Activated CD4-positive, alpha-beta T cell treated with anti-CD3 and anti-CD28 coated beads for 36 hours (primary cell): ENCODE results near the gene TP63. TPM values are rescaled to one million over a fixed set of nuclear protein-coding genes. Genes with fewer than 3 reads are reported as not detected.

ENCODE experiments used
- ATAC-seq: fragments of 200-7000 bp; cut with Tn5 transposase; one replicate; pipeline ENCODE4 v1.10.0; 2021; ENCODE audit warnings: mild to moderate bottlenecking, moderate library complexity
- CTCF ChIA-PET: fragments of 350-600 bp; sonication (Branson Sonifier 250); formaldehyde crosslinking; loops from one replicate; lab custom pipeline; 2021; ENCODE audit warnings: antibody characterized with exemption; lab: Charles Lee
- POLR2A ChIA-PET: fragments of 350-600 bp; sonication (Branson Sonifier 250); formaldehyde crosslinking; loops from one replicate; lab custom pipeline; 2021; ENCODE audit warnings: antibody characterized with exemption, inconsistent platforms; lab: Charles Lee
- DNase-seq: peaks from one replicate; pipeline ENCODE4 v3.0.0-alpha.2; 2020
- H3K27ac Mint-ChIP-seq: one replicate; pipeline ENCODE4 v1.8.0; 2021; ENCODE audit warnings: mixed read lengths
- H3K27me3 Mint-ChIP-seq: one replicate; pipeline ENCODE4 v1.8.0; 2021; ENCODE audit warnings: mixed read lengths
- H3K36me3 Mint-ChIP-seq: one replicate; pipeline ENCODE4 v1.8.0; 2021; ENCODE audit warnings: low read depth, mixed read lengths
- H3K4me1 Mint-ChIP-seq: one replicate; pipeline ENCODE4 v1.8.0; 2021; ENCODE audit warnings: mixed read lengths
- H3K4me3 Mint-ChIP-seq: one replicate; pipeline ENCODE4 v1.8.0; 2021; ENCODE audit warnings: mild to moderate bottlenecking, moderate library complexity, mixed read lengths
- H3K9me3 Mint-ChIP-seq: one replicate; pipeline ENCODE4 v1.8.0; 2021; ENCODE audit warnings: low read depth, mixed read lengths
- intact Hi-C, 2 experiments: fragments of 100-400 bp; cut with DNase I in 1 of 2; cut with micrococcal nuclease in 1 of 2; formaldehyde crosslinking; loops; one replicate each; pipeline versions ENCODE4 v1.14.2 to v1.15.1; 2022 to 2024; cut with DNase I, micrococcal nuclease
- total RNA-seq, 2 experiments: library from RNA; stranded (reverse); gene quantifications; one replicate each; pipeline ENCODE4 v1.2.3, GENCODE V29; 2021

TP63 gene
- total RNA-seq, 2 experiments from 2014 or later: 0.33 to 0.46 TPM

- DNase-seq (no peak), ATAC-seq (peak; percentile 76)
- no peak overlapping the region for H3K4me3 Mint-ChIP-seq
- H3K4me1 Mint-ChIP-seq: peaks cover 25% of the 10 kb centered on the region
- ChIA-PET CTCF (interaction anchor here (0.7 kb wide), 1 partner anchor 113 kb away, joined by 4 read pairs; no protein-coding TSS in a partner anchor), POLR2A (no interaction called here)
- intact Hi-C loops: no loop called here
- H3K36me3 Mint-ChIP-seq: no peaks in the 10 kb centered on the region
- H3K9me3 Mint-ChIP-seq: no peaks in the 10 kb centered on the region
- peaks cover 4% of the 10 kb centered on the region for H3K27me3 Mint-ChIP-seq
- H3K27ac Mint-ChIP-seq: no peak overlapping the region
Measured at GRCh38 chr3:189684317-189684716, 53.1 kb downstream of the TP63 start.

- no peak overlapping the region for H3K4me3 Mint-ChIP-seq
- no peak overlapping the region for H3K27ac Mint-ChIP-seq
- no peaks in the 10 kb centered on the region for H3K9me3 Mint-ChIP-seq
- DNase-seq (no peak), ATAC-seq (no peak)
- ChIA-PET CTCF (no interaction called here), POLR2A (no interaction called here)
- intact Hi-C loops: loop anchor here in 1 of 2 experiments (5.0 kb wide), 1 partner anchor 413 kb away; no protein-coding TSS in a partner anchor
- peaks cover 25% of the 10 kb centered on the region for H3K4me1 Mint-ChIP-seq
- H3K36me3 Mint-ChIP-seq: no peaks in the 10 kb centered on the region
- H3K27me3 Mint-ChIP-seq: peaks cover 4% of the 10 kb centered on the region
Measured at GRCh38 chr3:189685291-189685690, 54.1 kb downstream of the TP63 start.

GRCh38 chr3:189685860-189686259 is 54.7 kb downstream of the TP63 start:
- H3K27me3 Mint-ChIP-seq: peaks cover 4% of the 10 kb centered on the region
- CTCF ChIA-PET: no interaction called here
- intact Hi-C loops: loop anchor here in 1 of 2 experiments (5.0 kb wide), 1 partner anchor 414 kb away; no protein-coding TSS in a partner anchor
- no peaks in the 10 kb centered on the region for H3K9me3 Mint-ChIP-seq
- H3K4me3 Mint-ChIP-seq: no peak overlapping the region
- ATAC-seq (peak; percentile 45), DNase-seq (peak; percentile 8)
- H3K27ac Mint-ChIP-seq: no peak overlapping the region
- no peaks in the 10 kb centered on the region for H3K36me3 Mint-ChIP-seq
- peaks cover 25% of the 10 kb centered on the region for H3K4me1 Mint-ChIP-seq
- POLR2A ChIA-PET: no interaction called here

- no peak overlapping the region for H3K4me3 Mint-ChIP-seq
- no peak overlapping the region for H3K27ac Mint-ChIP-seq
- H3K27me3 Mint-ChIP-seq: peaks cover 4% of the 10 kb centered on the region
- DNase-seq (no peak), ATAC-seq (no peak)
- POLR2A ChIA-PET: no interaction called here
- peaks cover 25% of the 10 kb centered on the region for H3K4me1 Mint-ChIP-seq
- H3K36me3 Mint-ChIP-seq: no peaks in the 10 kb centered on the region
- CTCF ChIA-PET: interaction anchor here (0.9 to 1.9 kb wide), 2 partner anchors 12 to 253 kb away, joined by 4 to 5 read pairs; no protein-coding TSS in a partner anchor
- intact Hi-C loops: loop anchor here in 1 of 2 experiments (5.0 kb wide), 1 partner anchor 415 kb away; no protein-coding TSS in a partner anchor
- H3K9me3 Mint-ChIP-seq: no peaks in the 10 kb centered on the region
Measured at GRCh38 chr3:189687475-189687874, 56.3 kb downstream of the TP63 start.

GRCh38 chr3:189688262-189688661 is 57.1 kb downstream of the TP63 start:
- H3K27ac Mint-ChIP-seq: no peak overlapping the region
- ChIA-PET POLR2A (no interaction called here), CTCF (interaction anchor here (1.9 kb wide), 1 partner anchor 11 kb away, joined by 5 read pairs; no protein-coding TSS in a partner anchor)
- no peaks in the 10 kb centered on the region for H3K9me3 Mint-ChIP-seq
- peaks cover 4% of the 10 kb centered on the region for H3K27me3 Mint-ChIP-seq
- intact Hi-C loops: loop anchor here in 1 of 2 experiments (5.0 kb wide), 1 partner anchor 416 kb away; no protein-coding TSS in a partner anchor
- H3K36me3 Mint-ChIP-seq: no peaks in the 10 kb centered on the region
- H3K4me1 Mint-ChIP-seq: peaks cover 25% of the 10 kb centered on the region
- no peak for ATAC-seq
- H3K4me3 Mint-ChIP-seq: no peak overlapping the region
- no peak for DNase-seq

- DNase-seq: no peak
- H3K9me3 Mint-ChIP-seq: no peaks in the 10 kb centered on the region
- CTCF ChIA-PET: no interaction called here
- H3K27me3 Mint-ChIP-seq: no peaks in the 10 kb centered on the region
- peaks cover 13% of the 10 kb centered on the region for H3K4me1 Mint-ChIP-seq
- H3K4me3 Mint-ChIP-seq: no peak overlapping the region
- H3K36me3 Mint-ChIP-seq: no peaks in the 10 kb centered on the region
- no peak for ATAC-seq
- POLR2A ChIA-PET: no interaction called here
- intact Hi-C loops: loop anchor here in 1 of 2 experiments (5.0 kb wide), 1 partner anchor 417 kb away; no protein-coding TSS in a partner anchor
- no peak overlapping the region for H3K27ac Mint-ChIP-seq
Measured at GRCh38 chr3:189689625-189690024, 58.4 kb downstream of the TP63 start.

- no peak overlapping the region for H3K27ac Mint-ChIP-seq
- POLR2A ChIA-PET: no interaction called here
- no peaks in the 10 kb centered on the region for H3K9me3 Mint-ChIP-seq
- no peak overlapping the region for H3K4me3 Mint-ChIP-seq
- no peaks in the 10 kb centered on the region for H3K27me3 Mint-ChIP-seq
- no peaks in the 10 kb centered on the region for H3K36me3 Mint-ChIP-seq
- intact Hi-C loops: no loop called here
- peaks cover 9% of the 10 kb centered on the region for H3K4me1 Mint-ChIP-seq
- CTCF ChIA-PET: interaction anchor here (0.6 to 0.8 kb wide), 2 partner anchors 99 to 457 kb away, joined by 3 to 4 read pairs; no protein-coding TSS in a partner anchor
- ATAC-seq (no peak), DNase-seq (no peak)
Measured at GRCh38 chr3:189690237-189690636, 59.0 kb downstream of the TP63 start.

- intact Hi-C loops: no loop called here
- Mint-ChIP-seq H3K4me1 (peaks cover 6% of the 10 kb centered on the region), H3K9me3 (no peaks in the 10 kb centered on the region), H3K4me3 (no peak overlapping the region), H3K36me3 (no peaks in the 10 kb centered on the region), H3K27ac (no peak overlapping the region), H3K27me3 (no peaks in the 10 kb centered on the region)
- DNase-seq (no peak), ATAC-seq (no peak)
- ChIA-PET CTCF (interaction anchor here (0.6 to 0.8 kb wide), 2 partner anchors 99 to 457 kb away, joined by 3 to 4 read pairs; no protein-coding TSS in a partner anchor), POLR2A (no interaction called here)
Measured at GRCh38 chr3:189690672-189691071, 59.5 kb downstream of the TP63 start.

GRCh38 chr3:189695400-189695799 is 64.2 kb downstream of the TP63 start:
- Mint-ChIP-seq H3K4me3 (no peak overlapping the region), H3K27ac (no peak overlapping the region), H3K27me3 (peaks cover 2% of the 10 kb centered on the region), H3K4me1 (no peaks in the 10 kb centered on the region), H3K9me3 (no peaks in the 10 kb centered on the region), H3K36me3 (no peaks in the 10 kb centered on the region)
- CTCF ChIA-PET: no interaction called here
- POLR2A ChIA-PET: no interaction called here
- intact Hi-C loops: no loop called here
- DNase-seq: no peak
- no peak for ATAC-seq

GRCh38 chr3:189698811-189699210 is 67.6 kb downstream of the TP63 start:
- DNase-seq (no peak), ATAC-seq (no peak)
- H3K4me1 Mint-ChIP-seq: no peaks in the 10 kb centered on the region
- H3K36me3 Mint-ChIP-seq: no peaks in the 10 kb centered on the region
- ChIA-PET POLR2A (no interaction called here), CTCF (interaction anchor here (0.5 to 0.9 kb wide), 3 partner anchors 16 to 1412 kb away, joined by 3 read pairs; no protein-coding TSS in a partner anchor)
- no peak overlapping the region for H3K4me3 Mint-ChIP-seq
- no peak overlapping the region for H3K27ac Mint-ChIP-seq
- no peaks in the 10 kb centered on the region for H3K9me3 Mint-ChIP-seq
- H3K27me3 Mint-ChIP-seq: peaks cover 2% of the 10 kb centered on the region
- intact Hi-C loops: no loop called here

- H3K36me3 Mint-ChIP-seq: no peaks in the 10 kb centered on the region
- no peaks in the 10 kb centered on the region for H3K4me1 Mint-ChIP-seq
- intact Hi-C loops: no loop called here
- peaks cover 2% of the 10 kb centered on the region for H3K27me3 Mint-ChIP-seq
- DNase-seq (no peak), ATAC-seq (no peak)
- CTCF ChIA-PET: interaction anchor here (1.0 kb wide), 1 partner anchor 12 kb away, joined by 5 read pairs; no protein-coding TSS in a partner anchor
- H3K9me3 Mint-ChIP-seq: no peaks in the 10 kb centered on the region
- no peak overlapping the region for H3K4me3 Mint-ChIP-seq
- POLR2A ChIA-PET: interaction anchor here (0.7 kb wide), 1 partner anchor 10 kb away, joined by 3 read pairs; no protein-coding TSS in a partner anchor
- no peak overlapping the region for H3K27ac Mint-ChIP-seq
Measured at GRCh38 chr3:189699885-189700284, 68.7 kb downstream of the TP63 start.

GRCh38 chr3:189702066-189702646 is 71.0 kb downstream of the TP63 start:
- H3K36me3 Mint-ChIP-seq: no peaks in the 10 kb centered on the region
- H3K27ac Mint-ChIP-seq: no peak overlapping the region
- no peaks in the 10 kb centered on the region for H3K9me3 Mint-ChIP-seq
- intact Hi-C loops: no loop called here
- DNase-seq (no peak), ATAC-seq (no peak)
- H3K4me1 Mint-ChIP-seq: no peaks in the 10 kb centered on the region
- POLR2A ChIA-PET: no interaction called here
- H3K4me3 Mint-ChIP-seq: no peak overlapping the region
- peaks cover 2% of the 10 kb centered on the region for H3K27me3 Mint-ChIP-seq
- CTCF ChIA-PET: no interaction called here
